Body of pancreas (tissue), 4 donors: ENCODE measurements around the gene MCTP2. TPM values are rescaled to one million over a fixed set of nuclear protein-coding genes. Genes with fewer than 3 reads are reported as not detected.

Experiments used
- ATAC-seq: fragments of 150-250 bp; one replicate; pipeline ENCODE4 v1.9.1; 2016
- DNase-seq, 4 donors: peaks; one replicate each; pipeline ENCODE4 v3.0.0-alpha.2; 2019
- H3K27ac ChIP-seq, 4 donors: fragments of 200-600 bp; sonication (generic); 1 replicate in 3 of 4; 2 replicates in 1 of 4; pipeline versions ENCODE4 v1.5.1 to v1.6.1; 2016 to 2019; ENCODE audit warnings: mild to moderate bottlenecking in 1 of 4, mixed read lengths in 1 of 4, moderate library complexity in 1 of 4
- H3K27me3 ChIP-seq, 2 donors: fragments of 200-600 bp; sonication (generic); one replicate each; pipeline ENCODE4 v1.6.0; 2016; ENCODE audit warnings: mild to moderate bottlenecking in 1 of 2
- H3K36me3 ChIP-seq, 2 donors: fragments of 200-600 bp; sonication (generic); replicated peaks in 1 of 2; 2 replicates each; pipeline ENCODE4 v1.5.1; 2016; ENCODE audit warnings: low read depth in 2 of 2; ENCODE audit not compliant: insufficient read depth in 1 of 2
- H3K4me1 ChIP-seq: fragments of 200-600 bp; sonication (generic); one replicate; pipeline ENCODE4 v1.6.0; 2016
- H3K4me3 ChIP-seq, 2 donors: fragments of 200-600 bp; sonication (generic); 1 replicate in 1 of 2; 2 replicates in 1 of 2; pipeline ENCODE4 v1.5.1; 2016 to 2019
- H3K9me3 ChIP-seq, 3 donors: fragments of 200-600 bp; sonication (generic); 1 replicate in 2 of 3; 2 replicates in 1 of 3; pipeline ENCODE4 v1.5.1; 2016
- POLR2A ChIP-seq, 3 donors: fragments of 450-650 bp; IDR thresholded peaks; one replicate each; pipeline ENCODE4 v1.6.1; 2016; ENCODE audit warnings: antibody characterized with exemption in 3 of 3, mild to moderate bottlenecking in 2 of 3
- WGBS, 2 donors: methylation state at CpG; one replicate each; pipeline ENCODE4 v1.1.5; 2017; 5-methylcytosine and 5-hydroxymethylcytosine counted together
- intact Hi-C: fragments of 100-400 bp; cut with DNase I; formaldehyde crosslinking; loops from one replicate; pipeline ENCODE4 v1.15.1; 2023
- total RNA-seq, 2 donors: library from RNA; depleted of rRNA; stranded (reverse); fragments of >200 nt; gene quantifications; one replicate each; pipeline ENCODE4 v1.1.0, GENCODE V29; 2016
- TF ChIP-seq, protein P1 (sequence below), 7 experiments: fragments of 450-650 bp in 4 of 7; fragments of 200-600 bp in 3 of 7; sonication (generic) in 3 of 7; IDR thresholded peaks; one replicate each; pipeline ENCODE4 v1.5.1; 2016 to 2019; ENCODE audit warnings: antibody characterized with exemption in 7 of 7

The MCTP2 gene
- total RNA-seq, 2 donors from 2014 or later, result 28.5 to 31.6 TPM

DNA sequence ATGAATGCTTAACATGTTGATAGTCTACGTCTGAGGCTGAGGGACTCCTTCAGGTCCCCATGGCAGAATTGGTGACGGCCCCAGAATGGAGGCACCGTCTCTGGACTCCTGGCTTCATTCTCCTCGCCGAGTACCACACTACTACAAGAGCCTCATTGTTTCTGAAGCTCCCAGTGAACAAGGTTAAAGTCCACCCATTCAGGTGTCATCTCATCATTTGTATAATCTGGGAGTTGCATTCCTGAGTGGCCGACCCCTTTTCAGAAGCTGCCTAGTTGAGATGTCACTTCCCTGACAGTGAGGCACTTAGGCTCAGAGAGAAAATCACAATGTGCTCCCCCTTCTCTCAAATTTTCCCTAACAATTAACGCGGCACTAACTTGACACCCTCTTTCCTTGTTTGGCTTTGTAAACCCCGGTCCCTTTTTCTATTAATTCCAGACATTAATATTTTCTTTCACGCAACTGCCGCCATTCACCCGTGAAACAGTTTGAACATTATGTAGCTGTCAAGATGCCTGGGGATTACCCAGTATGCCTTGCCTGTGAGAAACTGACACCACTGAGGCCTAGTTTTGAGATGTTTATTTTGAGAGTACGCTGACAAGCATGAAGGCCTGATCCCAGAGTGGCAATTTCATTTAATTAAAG is 105.6 kb downstream of the MCTP2 start:
- H3K27me3 ChIP-seq, result no peaks in the 10 kb centered on the region
- DNase-seq (no peak), ATAC-seq (no peak)
- no peak overlapping the region for H3K4me3 ChIP-seq
- H3K4me1 ChIP-seq, result peaks cover under 1% of the 10 kb centered on the region
- H3K9me3 ChIP-seq, result no peaks in the 10 kb centered on the region
- no peak overlapping the region for H3K27ac ChIP-seq
- TF ChIP-seq POLR2A (IDR thresholded peaks at IDR 0.05), result no peak
- TF ChIP-seq, protein P1, sequence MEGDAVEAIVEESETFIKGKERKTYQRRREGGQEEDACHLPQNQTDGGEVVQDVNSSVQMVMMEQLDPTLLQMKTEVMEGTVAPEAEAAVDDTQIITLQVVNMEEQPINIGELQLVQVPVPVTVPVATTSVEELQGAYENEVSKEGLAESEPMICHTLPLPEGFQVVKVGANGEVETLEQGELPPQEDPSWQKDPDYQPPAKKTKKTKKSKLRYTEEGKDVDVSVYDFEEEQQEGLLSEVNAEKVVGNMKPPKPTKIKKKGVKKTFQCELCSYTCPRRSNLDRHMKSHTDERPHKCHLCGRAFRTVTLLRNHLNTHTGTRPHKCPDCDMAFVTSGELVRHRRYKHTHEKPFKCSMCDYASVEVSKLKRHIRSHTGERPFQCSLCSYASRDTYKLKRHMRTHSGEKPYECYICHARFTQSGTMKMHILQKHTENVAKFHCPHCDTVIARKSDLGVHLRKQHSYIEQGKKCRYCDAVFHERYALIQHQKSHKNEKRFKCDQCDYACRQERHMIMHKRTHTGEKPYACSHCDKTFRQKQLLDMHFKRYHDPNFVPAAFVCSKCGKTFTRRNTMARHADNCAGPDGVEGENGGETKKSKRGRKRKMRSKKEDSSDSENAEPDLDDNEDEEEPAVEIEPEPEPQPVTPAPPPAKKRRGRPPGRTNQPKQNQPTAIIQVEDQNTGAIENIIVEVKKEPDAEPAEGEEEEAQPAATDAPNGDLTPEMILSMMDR (IDR thresholded peaks at IDR 0.05), result no peak
- intact Hi-C loops, result no loop called here
- 82 to 89% methylated on average over 13 of the region's 13 CpGs for WGBS, 2 donors
- H3K36me3 ChIP-seq, result peaks cover 0 to 6% of the 10 kb centered on the region in 2 donors

GRCh38 chr15:94338243-94338846 is 107.0 kb downstream of the MCTP2 start:
- H3K4me3 ChIP-seq, result no peak overlapping the region
- H3K36me3 ChIP-seq, result peaks cover 0 to 6% of the 10 kb centered on the region in 2 donors
- H3K4me1 ChIP-seq, result no peaks in the 10 kb centered on the region
- no peaks in the 10 kb centered on the region for H3K9me3 ChIP-seq
- no peaks in the 10 kb centered on the region for H3K27me3 ChIP-seq
- ATAC-seq (no peak), DNase-seq (no peak)
- H3K27ac ChIP-seq, result no peak overlapping the region
- WGBS, 2 donors, result 86 to 88% methylated on average over 16 of the region's 16 CpGs
- intact Hi-C loops, result no loop called here
- TF ChIP-seq, protein P1 (IDR thresholded peaks at IDR 0.05), result no peak
- no peak for TF ChIP-seq POLR2A (IDR thresholded peaks at IDR 0.05)

DNA sequence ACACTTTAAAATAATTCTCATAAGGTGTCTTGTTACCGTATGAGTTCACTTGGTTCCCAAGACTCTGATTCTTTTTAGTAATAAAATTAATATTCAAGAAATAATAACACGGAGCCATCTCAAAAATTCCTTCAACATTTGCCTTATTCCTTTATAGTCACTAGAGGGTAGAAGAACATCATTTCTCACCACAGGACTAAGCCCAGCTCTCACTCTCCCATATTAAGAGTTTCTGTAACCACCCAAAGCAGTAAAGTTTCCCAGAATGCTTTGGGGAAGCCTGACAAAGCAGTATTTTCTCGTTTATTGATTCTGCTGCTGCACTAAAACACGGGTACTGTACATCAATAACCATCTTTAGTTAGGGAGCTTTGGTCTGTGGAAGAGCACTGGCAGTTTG is 114.9 kb downstream of the MCTP2 start:
- no peaks in the 10 kb centered on the region for H3K9me3 ChIP-seq
- H3K27ac ChIP-seq, result no peak overlapping the region
- ATAC-seq (no peak), DNase-seq (no peak)
- H3K36me3 ChIP-seq, result no peaks in the 10 kb centered on the region
- TF ChIP-seq, protein P1 (IDR thresholded peaks at IDR 0.05), result no peak
- no peak overlapping the region for H3K4me3 ChIP-seq
- WGBS, 2 donors, result 64 to 77% methylated on average over 4 of the region's 4 CpGs
- H3K4me1 ChIP-seq, result no peaks in the 10 kb centered on the region
- H3K27me3 ChIP-seq, result no peaks in the 10 kb centered on the region
- intact Hi-C loops, result no loop called here

GRCh38 chr15:94348084-94348483 is 116.7 kb downstream of the MCTP2 start:
- Histone ChIP-seq H3K36me3 (no peaks in the 10 kb centered on the region), H3K4me1 (no peaks in the 10 kb centered on the region), H3K27me3 (no peaks in the 10 kb centered on the region), H3K9me3 (no peaks in the 10 kb centered on the region), H3K27ac (no peak overlapping the region), H3K4me3 (no peak overlapping the region)
- intact Hi-C loops, result no loop called here
- DNase-seq (no peak), ATAC-seq (no peak)
- WGBS, 2 donors, result 24 to 80% methylated on average over 1 to 2 of the region's 2 CpGs
- TF ChIP-seq, protein P1 (IDR thresholded peaks at IDR 0.05), result no peak
- TF ChIP-seq POLR2A (IDR thresholded peaks at IDR 0.05), result no peak
